Measurements from ENCODE around the gene TPPP3. TPM values are rescaled to one million over a fixed set of nuclear protein-coding genes. Genes with fewer than 3 reads are reported as not detected.

TPPP3 gene
- total RNA-seq, 1 experiment from 2014 or later: not detected

- BruUV-seq (replicated peaks): no TSS peak
- Mint-ChIP-seq H3K27ac (ENCODE audit: low read depth, unreplicated experiment) (no peak overlapping the region), H3K36me3 (ENCODE audit: insufficient read depth, unreplicated experiment) (peaks cover 6% of the 10 kb centered on the region), H3K4me1 (ENCODE audit: insufficient read depth, unreplicated experiment) (peaks cover 14% of the 10 kb centered on the region), H3K9me3 (ENCODE audit: unreplicated experiment) (no peaks in the 10 kb centered on the region), H3K4me3 (ENCODE audit: unreplicated experiment) (no peak overlapping the region), H3K27me3 (ENCODE audit: insufficient read depth, unreplicated experiment) (no peaks in the 10 kb centered on the region)
- DNase-seq (ENCODE audit: unreplicated experiment): no peak
- CTCF ChIA-PET: interaction anchor here (0.6 to 0.8 kb wide), 3 partner anchors 138 to 807 kb away, joined by 3 to 4 read pairs (median 4); no protein-coding TSS in a partner anchor
- intact Hi-C loops (cut with micrococcal nuclease): no loop called here
- TF ChIP-seq CTCF (IDR thresholded peaks at IDR 0.05; ENCODE audit: unreplicated experiment): no peak
- POLR2A ChIA-PET: no interaction called here
These were observed 6.0 kb upstream of the TPPP3 start for GRCh38 chr16:67399218-67399733.

GRCh38 chr16:67398546-67399217 lies 5.4 kb upstream of the TPPP3 start:
- Mint-ChIP-seq H3K4me1 (ENCODE audit: insufficient read depth, unreplicated experiment) (peaks cover 14% of the 10 kb centered on the region), H3K4me3 (ENCODE audit: unreplicated experiment) (no peak overlapping the region), H3K36me3 (ENCODE audit: insufficient read depth, unreplicated experiment) (peaks cover 6% of the 10 kb centered on the region), H3K27ac (ENCODE audit: low read depth, unreplicated experiment) (no peak overlapping the region), H3K27me3 (ENCODE audit: insufficient read depth, unreplicated experiment) (no peaks in the 10 kb centered on the region), H3K9me3 (ENCODE audit: unreplicated experiment) (no peaks in the 10 kb centered on the region)
- CTCF ChIA-PET: interaction anchor here (0.5 to 0.6 kb wide), 2 partner anchors 139 to 176 kb away, joined by 4 to 5 read pairs; no protein-coding TSS in a partner anchor
- no TSS peak for BruUV-seq (replicated peaks)
- POLR2A ChIA-PET: no interaction called here
- TF ChIP-seq CTCF (IDR thresholded peaks at IDR 0.05; ENCODE audit: unreplicated experiment): no peak
- intact Hi-C loops (cut with micrococcal nuclease): no loop called here
- no peak for DNase-seq (ENCODE audit: unreplicated experiment)

GRCh38 chr16:67397812-67398545 lies 4.7 kb upstream of the TPPP3 start:
- intact Hi-C loops (cut with micrococcal nuclease): no loop called here
- Mint-ChIP-seq H3K27ac (ENCODE audit: low read depth, unreplicated experiment) (no peak overlapping the region), H3K27me3 (ENCODE audit: insufficient read depth, unreplicated experiment) (no peaks in the 10 kb centered on the region)

More at GRCh38 chr16:67397812-67398545, 4.7 kb upstream of the TPPP3 start:
- H3K36me3 Mint-ChIP-seq (ENCODE audit: insufficient read depth, unreplicated experiment): peaks cover 6% of the 10 kb centered on the region
- no peaks in the 10 kb centered on the region for H3K9me3 Mint-ChIP-seq (ENCODE audit: unreplicated experiment)
- no peak overlapping the region for H3K4me3 Mint-ChIP-seq (ENCODE audit: unreplicated experiment)
- DNase-seq (ENCODE audit: unreplicated experiment): no peak
- POLR2A ChIA-PET: no interaction called here
- CTCF ChIA-PET: interaction anchor here (0.5 kb wide), 1 partner anchor 176 kb away, joined by 5 read pairs; no protein-coding TSS in a partner anchor
- TF ChIP-seq CTCF (IDR thresholded peaks at IDR 0.05; ENCODE audit: unreplicated experiment): no peak
- peaks cover 14% of the 10 kb centered on the region for H3K4me1 Mint-ChIP-seq (ENCODE audit: insufficient read depth, unreplicated experiment)
- no TSS peak for BruUV-seq (replicated peaks)

Data from MCF 10A (cell line).